ENCODE data around the gene FBXO10. TPM values are rescaled to one million over a fixed set of nuclear protein-coding genes. Genes with fewer than 3 reads are reported as not detected.
A peak's percentile ranks its signal among the peaks of the same experiment; 100 is the strongest.

Gene FBXO10
- total and polyA plus RNA-seq, 2 of the 8 experiments (the other 6 are each of a cell fraction or from before 2014, with no cell fraction given): 13.1 to 13.9 TPM

GRCh38 chr9:37559855-37560592 lies 16.2 kb downstream of the FBXO10 start:
- Histone ChIP-seq H4K5ac (ENCODE audit: insufficient read length, low read depth, low read length) (no peak overlapping the region), H2BK15ac (ENCODE audit: low read length) (no peak overlapping the region; the same call in 1 of the 2 replicates), H3K23me2 (ENCODE audit: low read depth, low read length) (no peaks in the 10 kb centered on the region), H3K36me3 (ENCODE audit: control insufficient read depth in 2 of 4, insufficient read depth in 4 of 4, low read length in 3 of 4) (peaks cover 0 to 8% (median 2%) of the 10 kb centered on the region in 4 experiments; a peak in 3 of 8 replicates), H3K56ac (replicated peaks; ENCODE audit: insufficient read length, low read depth, low read length) (no peak overlapping the region), H3K14ac (ENCODE audit: insufficient read length) (no peak overlapping the region), H3K18ac (ENCODE audit: extremely low read depth, low read length) (no peak overlapping the region), H2BK12ac (ENCODE audit: low read depth, low read length) (peak overlapping the region; percentile 6; the same call in 1 of the 2 replicates), H4K20me1 (replicated peaks in 1 of 2; ENCODE audit: control insufficient read depth in 1 of 2, insufficient read depth in 2 of 2, low read length in 2 of 2) (no peaks in the 10 kb centered on the region), H4K91ac (replicated peaks; ENCODE audit: insufficient read length, low read length) (no peak overlapping the region), H2AK5ac (ENCODE audit: low read depth, low read length) (no peak overlapping the region), H3K27ac (ENCODE audit: low read depth, low read length) (no peak overlapping the region), H3K79me2 (ENCODE audit: control insufficient read depth in 1 of 2, insufficient read depth in 2 of 2, low read length in 2 of 2) (peaks cover 0 to 6% of the 10 kb centered on the region in 2 experiments; a peak in 1 of 4 replicates), H3K9me3 (ENCODE audit: insufficient read depth in 2 of 2, low read depth in 1 of 2, low read length in 1 of 2) (peaks cover 10 to 12% of the 10 kb centered on the region in 2 experiments; a peak in 3 of 4 replicates), H3K23ac (ENCODE audit: insufficient read length) (no peak overlapping the region), H3K79me1 (ENCODE audit: low read depth, low read length) (no peaks in the 10 kb centered on the region), H3K4me1 (replicated peaks in 1 of 4; ENCODE audit: control insufficient read depth in 3 of 4, insufficient read depth in 4 of 4, low read length in 3 of 4) (peaks cover 0 to 8% (median 2%) of the 10 kb centered on the region in 4 experiments; a peak in 2 of 7 replicates), H2BK5ac (ENCODE audit: low read depth, low read length) (peak overlapping the region; percentile 9; the same call in 1 of the 2 replicates), H4K8ac (ENCODE audit: extremely low read depth, insufficient read depth, low read length) (no peak overlapping the region), H2AFZ (ENCODE audit: low read length) (no peak overlapping the region), H3K27me3 (replicated peaks in 1 of 4; ENCODE audit: control insufficient read depth in 3 of 4, extremely low read depth in 1 of 4, insufficient read depth in 3 of 4, low read length in 3 of 4) (no peaks in the 10 kb centered on the region), H3K4me2 (ENCODE audit: insufficient read depth in 1 of 2, low read depth in 2 of 2, low read length in 2 of 2) (no peak overlapping the region), H2BK20ac (ENCODE audit: low read length) (no peak overlapping the region), H3K4me3 (ENCODE audit: extremely low read depth in 1 of 4, insufficient read depth in 2 of 4, low read depth in 3 of 4, low read length in 4 of 4) (no peak overlapping the region), H2BK120ac (replicated peaks; ENCODE audit: low read depth, low read length) (no peak overlapping the region), H3K4ac (replicated peaks; ENCODE audit: insufficient read length, low read depth, low read length) (no peak overlapping the region), H3K9ac (replicated peaks in 1 of 4; ENCODE audit: extremely low read depth in 1 of 4, low read depth in 3 of 4, low read length in 3 of 4) (no peak overlapping the region)
- no peak for FAIRE-seq
- POLR2A ChIA-PET (ENCODE audit: partially characterized antibody): interaction anchor here (1.0 kb wide), 1 partner anchor 12 kb away, joined by 4 read pairs; no protein-coding TSS in a partner anchor
- CTCF ChIA-PET (ENCODE audit: partially characterized antibody): interaction anchor here (0.6 kb wide), 2 partner anchors 20 to 39 kb away, joined by 3 read pairs; no protein-coding TSS in a partner anchor
- WGBS, 2 experiments (ENCODE audit: extremely low coverage in 1 of 2, insufficient coverage in 1 of 2, insufficient read length in 1 of 2, insufficient replicate concordance in 2 of 2, low coverage in 1 of 2, low lambda C conversion rate in 2 of 2, missing lambda C conversion rate in 1 of 2): 92% methylated on average over 5 of the region's 5 CpGs; no CpG with 5 or more reads in 1 of the 2 experiments
- DNase-seq (ENCODE audit: low read depth in 1 of 2, low spot score in 2 of 2): no peak
- no peak for TF ChIP-seq SP4 (IDR thresholded peaks at IDR 0.05; ENCODE audit: low read length)
- no peak for TF ChIP-seq PHF8 (conservative IDR thresholded peaks at IDR 0.05; ENCODE audit: low read depth, low read length)
- no peak for TF ChIP-seq KDM4A (IDR thresholded peaks at IDR 0.05; ENCODE audit: low read depth, low read length, severe bottlenecking)
- no peak for TF ChIP-seq GTF2F1 (IDR thresholded peaks at IDR 0.05; ENCODE audit: borderline replicate concordance, low read depth, low read length)
